Activated CD8-positive, alpha-beta memory T cell treated with anti-CD3 and anti-CD28 coated beads, Interleukin-2, amount 50 U/mL, for 24 hours (primary cell): ENCODE results near the gene NUP210L.
"Not testable (repeated sequence)": the region's sequence is repeated elsewhere in the genome, so short reads cannot be mapped to it uniquely, and the experiment has no call there.

Experiments
- DNase-seq: peaks from one replicate; pipeline ENCODE4 v3.0.0-alpha.2; 2020; ENCODE audit errors: extremely low read depth

Gene NUP210L

DNA sequence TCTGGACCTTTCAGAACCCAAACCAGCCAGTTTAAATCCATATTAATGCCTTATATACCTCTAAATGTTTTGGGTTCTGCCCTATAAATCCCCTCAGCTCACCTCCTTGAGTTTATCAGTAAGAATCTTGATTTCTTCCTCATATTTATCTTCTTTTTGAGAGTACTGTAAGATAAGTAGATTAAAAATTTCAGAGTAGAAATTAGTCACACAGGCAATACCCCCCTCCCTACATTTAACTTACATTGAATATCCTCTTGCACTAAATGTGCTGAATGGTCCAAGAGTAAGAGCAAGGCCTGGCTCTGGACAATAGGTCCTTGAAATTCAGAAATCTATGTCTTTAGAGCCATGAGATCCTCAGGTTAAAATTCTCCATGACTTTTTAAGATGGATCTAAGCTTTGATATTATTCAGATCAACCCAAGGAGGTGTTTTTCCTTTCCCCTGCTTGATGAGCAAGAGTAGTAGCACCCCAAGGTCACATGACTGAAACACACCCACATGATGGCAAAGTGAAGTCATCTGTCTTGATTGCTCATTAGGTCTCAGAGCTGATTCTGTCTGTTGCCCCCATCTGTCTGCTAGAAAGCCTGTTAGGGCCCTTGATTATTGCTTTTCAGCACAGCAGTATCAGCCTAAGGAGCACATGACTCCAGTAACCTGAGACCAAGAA, 15.8 kb upstream of the NUP210L start:
- DNase-seq, result peak; percentile 41

DNA sequence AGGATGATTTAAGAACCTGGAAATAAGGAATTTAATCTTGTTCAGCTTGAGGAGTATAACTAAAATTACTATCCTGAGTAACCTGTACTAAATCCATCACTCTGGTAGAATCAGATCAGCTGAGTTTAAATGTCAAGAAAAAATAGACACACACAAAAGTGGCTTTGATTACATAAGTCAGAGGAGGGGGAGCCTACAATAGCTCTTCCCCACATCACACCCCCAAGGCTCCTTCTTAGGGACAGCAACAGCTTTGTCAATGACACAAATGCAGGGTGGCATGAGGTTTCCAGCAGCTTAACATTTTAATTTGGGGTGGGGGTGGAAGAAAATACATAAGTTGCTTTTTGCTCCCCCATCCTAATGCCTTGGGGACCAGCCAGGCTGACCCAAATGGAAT, 12.6 kb upstream of the NUP210L start:
- DNase-seq, result no peak

DNA sequence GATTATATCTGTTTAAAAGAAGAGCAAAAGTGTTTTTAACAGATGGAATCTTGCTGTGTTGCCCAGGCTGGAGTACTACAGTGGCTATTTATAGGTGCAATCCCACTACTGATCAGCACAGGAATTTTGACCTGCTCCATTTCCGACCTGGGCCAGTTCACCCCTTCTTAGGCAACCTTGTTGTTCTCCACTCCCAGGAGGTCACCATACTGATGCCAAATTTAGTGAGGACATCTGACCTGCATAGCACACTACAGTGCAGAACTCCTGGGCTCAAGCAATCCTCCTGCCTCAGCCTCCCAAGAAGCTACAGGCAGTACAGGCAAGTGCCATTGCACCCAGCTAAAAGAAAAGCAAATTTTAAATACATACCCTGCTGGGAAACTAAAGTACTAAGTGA, 11.3 kb upstream of the NUP210L start:
- DNase-seq, result no peak

DNA sequence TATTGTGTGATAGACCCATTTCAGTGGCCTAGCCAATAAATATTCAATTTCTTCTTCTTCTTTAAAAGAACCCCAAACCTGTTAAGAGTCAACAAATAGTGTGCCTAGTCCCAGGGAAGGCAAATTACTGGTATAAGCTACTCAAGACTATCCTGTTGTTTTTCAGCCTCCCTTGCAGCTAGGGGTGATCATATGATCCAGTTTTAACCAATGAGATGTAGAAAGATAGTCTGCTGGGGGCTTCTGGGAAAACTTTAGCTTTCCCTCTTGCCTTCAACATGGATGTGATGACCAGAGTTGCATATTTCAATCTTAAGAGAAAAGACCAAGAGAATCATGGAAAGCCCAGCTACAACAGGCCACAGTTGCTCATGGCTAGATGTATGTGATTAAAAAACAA, 4.7 kb upstream of the NUP210L start:
- no peak for DNase-seq

DNA sequence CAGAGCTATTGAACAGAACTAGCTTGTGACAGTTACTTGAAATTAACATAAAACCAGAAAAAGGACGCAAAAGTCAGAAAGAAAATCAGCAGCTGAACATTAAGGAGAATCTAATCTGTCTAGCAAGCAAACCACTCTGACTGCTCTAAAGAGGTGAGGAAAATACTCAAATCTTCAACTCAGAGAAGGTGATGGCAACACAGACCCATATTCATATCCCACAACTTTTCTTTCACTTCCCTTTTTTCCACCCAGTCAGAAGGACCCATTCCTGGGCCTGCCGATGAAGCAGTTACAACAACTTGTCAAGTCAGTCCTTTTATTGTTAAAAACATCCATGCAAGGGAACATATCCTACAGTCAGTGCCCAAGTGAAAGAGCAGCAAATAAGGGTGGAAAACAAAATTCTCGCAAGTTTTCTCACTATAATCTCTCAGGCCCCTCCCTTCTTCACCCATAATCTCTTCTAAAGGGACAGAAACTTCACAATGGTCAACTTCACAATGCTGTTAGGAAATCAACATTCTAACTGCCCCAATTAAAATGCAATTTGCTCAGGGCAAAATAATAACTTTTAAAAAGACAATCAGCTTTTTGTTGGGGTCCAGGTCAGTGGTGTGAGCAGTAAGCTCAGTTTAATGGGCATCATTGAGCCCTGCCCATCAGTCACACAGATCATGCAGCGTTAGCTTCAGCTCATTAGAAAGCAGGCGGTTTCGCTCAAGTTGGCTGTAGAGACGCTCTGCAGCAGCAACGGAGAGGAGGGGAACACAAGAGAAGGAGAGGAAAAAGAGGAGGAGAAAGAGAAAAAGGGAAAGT, 3.6 kb upstream of the NUP210L start:
- DNase-seq, result no peak

DNA sequence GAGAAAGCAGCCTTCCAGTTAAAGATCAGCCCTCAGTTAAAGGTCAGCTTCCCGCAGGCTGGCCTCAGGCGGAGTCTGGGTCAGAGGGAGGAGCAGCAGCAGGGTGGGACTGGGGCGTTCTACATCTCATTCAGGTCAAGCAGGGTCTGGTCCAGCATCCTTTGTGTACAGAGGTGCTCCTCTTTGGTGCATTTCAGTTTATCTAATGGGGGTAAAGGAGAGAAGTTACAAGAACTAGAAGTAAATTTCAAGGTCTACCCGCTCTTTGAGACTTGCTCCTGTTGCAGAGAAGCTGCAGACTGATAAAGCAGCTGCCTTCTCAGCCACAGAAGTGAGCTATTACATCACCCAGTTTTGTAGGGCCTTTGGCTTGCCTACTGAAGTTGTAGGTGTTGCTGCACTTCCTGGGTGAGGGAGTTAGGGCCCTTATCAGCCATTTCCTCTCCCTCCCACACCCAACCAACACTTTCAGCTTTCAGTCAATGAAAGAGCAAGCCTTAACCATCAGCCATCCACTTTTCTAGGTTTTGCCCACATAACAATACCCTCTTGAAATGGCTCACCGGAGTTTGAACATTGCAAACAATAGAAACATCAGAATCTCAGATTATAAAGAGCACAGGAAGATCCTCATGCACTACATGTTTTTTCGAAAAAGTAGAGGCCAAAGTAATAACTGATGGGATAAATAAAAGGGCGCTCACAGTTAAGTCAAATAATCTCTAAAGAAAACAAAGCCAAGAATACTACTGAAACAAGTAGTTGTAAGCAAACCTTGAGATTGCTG, 2.8 kb upstream of the NUP210L start:
- peak; percentile 57 for DNase-seq

DNA sequence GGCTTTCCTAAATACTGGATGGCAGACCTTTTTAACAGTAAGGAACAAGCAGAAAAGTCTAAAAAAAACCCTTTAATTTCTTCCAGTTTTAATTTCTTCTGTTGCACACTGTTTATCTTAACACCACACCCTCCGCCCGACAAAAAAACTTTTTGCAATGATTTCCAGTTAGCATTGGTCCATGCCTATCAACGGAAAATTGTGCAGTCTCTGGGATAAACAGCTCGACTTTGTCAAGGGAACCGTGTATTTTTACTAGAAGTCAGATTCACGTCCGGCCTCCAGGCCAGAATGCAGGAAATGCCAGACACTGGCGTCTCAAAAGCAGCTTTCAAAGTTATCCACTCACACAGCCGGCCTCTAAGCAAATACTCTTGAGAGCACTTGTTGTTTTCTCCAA, 378 bp upstream of the NUP210L start:
- no peak for DNase-seq

DNA sequence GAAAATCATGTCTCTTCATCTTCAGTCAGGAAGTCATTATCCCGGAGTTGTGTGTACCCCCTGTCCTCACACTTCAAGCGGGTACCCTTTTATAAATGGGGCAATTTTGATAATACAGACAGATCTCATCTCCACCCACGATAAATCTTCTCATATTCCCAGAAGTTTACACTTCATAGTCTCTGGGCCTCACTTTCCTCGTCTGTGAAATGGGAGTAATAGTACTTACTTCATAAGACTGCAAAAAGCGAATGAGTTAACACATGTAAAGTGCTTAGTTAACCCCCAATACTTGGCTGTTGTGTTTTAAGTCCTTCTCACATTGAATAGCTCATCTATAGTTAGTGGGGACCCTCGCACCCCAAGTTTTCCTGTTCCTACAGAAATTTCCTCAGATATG, 820 bp downstream of the NUP210L start:
- DNase-seq, result no peak

DNA sequence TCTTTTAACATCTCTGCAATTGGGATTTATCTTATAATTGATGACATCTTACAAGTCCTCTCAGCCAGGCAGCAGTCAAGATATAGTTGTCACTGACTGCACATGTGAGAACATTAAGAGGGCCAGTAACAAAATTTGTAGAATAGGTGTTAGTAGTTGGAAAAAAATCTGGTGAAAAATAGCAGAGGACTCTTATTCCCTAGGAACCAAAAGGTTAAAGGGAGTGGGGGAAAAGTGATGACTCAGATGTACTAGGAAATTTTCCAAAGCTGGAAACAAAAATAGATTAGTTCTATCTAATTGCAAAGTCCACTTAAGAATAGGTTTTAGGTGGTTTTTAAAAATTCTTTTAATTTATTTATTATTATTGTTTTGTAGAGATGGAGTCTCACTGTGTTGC, 3.6 kb downstream of the NUP210L start:
- no peak for DNase-seq

DNA sequence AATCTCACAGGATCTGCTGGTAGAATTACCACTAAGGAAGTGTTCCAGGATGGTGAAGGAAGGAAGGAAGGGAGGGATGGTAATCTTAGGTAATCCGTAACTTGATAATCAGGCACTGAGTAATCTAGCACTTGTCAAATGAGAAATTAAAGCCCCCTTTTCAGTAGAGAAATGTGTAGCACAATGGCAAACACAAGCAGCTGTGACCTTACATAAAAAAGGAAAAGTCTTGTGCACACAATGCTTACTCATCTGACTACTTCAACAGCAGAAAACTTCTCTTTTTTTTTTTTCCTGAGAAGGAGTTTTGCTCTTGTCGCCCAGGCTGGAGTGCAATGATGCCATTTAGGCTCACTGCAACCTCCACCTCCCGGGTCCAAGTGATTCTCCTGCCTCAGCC, 6.1 kb downstream of the NUP210L start:
- no peak for DNase-seq

DNA sequence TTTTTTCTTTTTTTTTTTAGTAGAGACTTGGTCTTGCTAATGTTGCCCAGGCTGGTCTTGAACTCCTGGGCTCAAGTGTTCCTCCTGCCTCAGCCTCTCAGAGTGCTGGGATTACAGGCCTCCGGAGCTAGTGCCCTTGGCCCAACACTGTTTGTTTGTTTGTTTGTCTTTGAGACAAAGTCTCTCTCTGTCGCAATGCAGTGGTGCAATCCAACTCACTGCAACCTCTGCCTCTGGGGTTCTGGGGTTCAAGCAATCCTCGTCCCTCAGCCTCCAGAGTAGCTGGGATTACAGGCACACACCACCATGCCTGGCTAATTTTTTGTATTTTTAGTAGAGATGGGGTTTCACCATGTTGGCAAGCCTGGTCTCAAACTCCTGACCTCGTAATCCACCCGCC, 7.4 kb downstream of the NUP210L start:
- not testable (repeated sequence) for DNase-seq

DNA sequence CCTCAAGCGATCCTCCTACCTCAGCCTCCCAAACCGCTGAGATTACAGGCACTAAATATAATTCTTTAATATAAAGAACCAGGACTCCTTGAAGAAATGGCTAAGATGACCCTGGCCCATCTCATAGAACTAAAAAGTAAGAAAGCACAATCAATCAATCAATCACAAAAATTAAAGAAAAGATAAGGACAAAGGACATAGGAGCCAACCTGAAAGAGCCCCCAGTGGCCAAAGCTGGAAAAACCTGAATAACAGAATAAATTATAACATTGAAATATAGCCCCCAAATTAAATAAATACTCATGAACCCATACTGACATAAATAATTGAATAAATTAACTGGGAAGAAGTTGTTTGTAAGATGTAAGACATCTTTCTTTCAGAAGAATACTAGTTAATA, 8.9 kb downstream of the NUP210L start:
- no peak for DNase-seq

DNA sequence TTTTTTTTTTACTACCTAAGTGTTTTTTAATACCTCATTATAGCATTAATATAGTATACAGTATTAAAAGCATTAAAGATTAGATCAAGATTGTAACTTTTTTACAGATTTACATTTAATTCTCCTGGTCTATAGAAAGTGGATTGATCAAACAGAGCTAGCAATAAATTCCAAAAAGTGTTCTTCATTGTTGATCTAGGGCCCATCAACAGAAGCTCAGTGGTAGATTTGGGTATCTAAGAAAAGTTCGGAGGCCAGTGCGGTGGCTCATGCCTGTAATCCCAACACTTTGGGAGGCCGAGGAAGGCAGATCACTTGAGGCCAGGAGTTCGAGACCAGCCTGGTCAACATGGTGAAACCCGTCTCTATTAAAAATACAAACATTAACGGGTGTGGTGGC, 12.5 kb downstream of the NUP210L start:
- no peak for DNase-seq

DNA sequence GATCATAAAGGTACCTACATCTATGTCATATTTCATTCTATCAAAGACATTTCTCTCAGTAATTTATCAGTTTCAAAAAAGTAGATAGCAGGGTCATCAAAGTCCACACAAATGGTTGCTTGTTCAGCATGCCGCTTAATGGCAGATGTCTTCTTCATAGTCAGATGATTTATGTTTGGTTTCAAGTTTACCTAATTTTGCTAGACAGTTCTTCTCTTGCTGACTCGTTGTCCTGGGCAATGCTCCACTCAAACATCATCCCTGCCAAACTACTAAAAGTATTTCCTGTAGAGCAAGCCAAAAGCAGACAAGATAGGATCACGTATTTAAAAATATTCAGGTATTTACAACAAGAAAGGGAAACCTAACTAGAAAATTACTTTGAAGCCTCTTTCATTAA, 13.6 kb downstream of the NUP210L start:
- no peak for DNase-seq

DNA sequence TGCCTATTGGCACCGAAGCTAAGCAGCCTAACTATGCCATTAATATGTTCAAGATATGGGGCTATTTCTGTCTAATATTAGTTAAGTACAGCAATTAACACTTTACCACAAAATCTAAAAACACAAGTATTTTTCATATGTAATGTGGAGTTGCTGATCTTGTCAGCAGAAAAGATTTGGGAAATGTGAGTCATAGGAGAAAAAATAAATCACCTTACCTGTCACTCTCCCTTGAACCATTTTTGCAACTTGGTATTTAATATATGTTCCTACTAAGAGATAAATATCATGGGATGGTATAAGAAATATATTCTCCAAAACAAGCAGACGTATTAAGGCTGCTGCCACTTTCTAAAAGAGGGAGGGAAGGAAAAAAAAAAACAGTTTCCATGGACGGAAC, 17.0 kb downstream of the NUP210L start:
- DNase-seq, result no peak

DNA sequence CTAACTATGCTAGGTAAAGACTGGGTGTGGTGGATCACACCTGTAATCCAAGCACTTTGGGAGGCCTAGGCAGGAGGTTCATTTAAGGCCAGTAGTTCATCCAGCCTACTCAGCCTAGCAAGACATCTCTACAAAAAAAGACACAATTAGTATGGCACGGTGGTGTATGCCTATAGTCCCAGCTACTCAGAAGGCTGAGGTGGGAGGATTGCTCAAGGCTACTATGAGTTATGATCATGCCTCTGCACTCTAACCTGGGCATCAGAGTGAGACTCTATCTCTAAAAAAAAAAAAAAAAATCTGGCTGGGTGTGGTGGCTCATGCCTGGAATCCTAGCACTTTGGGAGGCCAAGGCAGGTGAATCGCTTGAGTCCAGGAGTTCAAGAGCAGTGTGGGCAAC, 21.6 kb downstream of the NUP210L start:
- DNase-seq, result no peak

DNA sequence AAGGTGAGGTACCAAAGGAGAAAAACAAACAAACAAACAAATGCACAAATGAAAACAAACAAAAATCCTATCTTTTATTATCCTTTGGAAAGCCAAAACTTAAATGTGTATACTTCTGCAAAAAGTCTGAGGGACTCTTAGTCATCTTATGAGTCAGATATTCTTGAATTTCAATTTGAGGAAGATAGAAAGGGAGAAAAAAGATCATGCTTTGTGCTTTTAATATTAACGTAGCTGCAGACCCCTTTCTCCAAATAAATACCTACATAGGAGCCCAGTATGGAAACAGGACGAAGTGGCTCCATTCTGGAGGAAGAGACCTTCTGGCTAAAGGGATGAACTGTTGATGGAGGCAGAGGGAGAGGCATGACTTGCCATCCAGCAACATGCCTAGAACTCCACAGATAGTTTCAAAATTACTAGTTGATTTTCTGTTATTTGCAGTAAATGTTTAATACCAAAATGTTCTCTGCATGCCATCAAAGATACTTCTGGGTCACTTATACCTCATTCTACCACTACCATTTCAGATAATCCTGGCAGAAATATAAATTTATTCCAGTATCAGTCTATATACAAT, 25.4 kb downstream of the NUP210L start:
- no peak for DNase-seq

DNA sequence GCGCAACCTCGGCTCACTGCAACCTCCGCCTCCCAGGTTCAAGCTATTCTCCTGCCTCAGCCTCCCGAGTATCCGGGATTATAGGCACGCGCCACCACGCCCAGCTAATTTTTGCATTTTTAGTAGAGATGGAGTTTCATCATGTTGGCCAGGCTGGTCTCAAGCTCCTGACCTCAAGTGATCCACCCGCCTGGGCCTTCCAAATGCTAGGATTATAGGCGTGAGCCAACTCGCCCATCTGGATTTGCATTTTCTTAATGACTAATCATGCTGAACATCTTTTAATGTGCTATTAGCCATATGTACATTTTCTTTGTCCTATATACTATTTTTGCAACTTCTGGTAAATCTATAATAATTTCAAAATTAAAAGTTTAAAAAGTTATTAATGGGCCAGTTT, 31.7 kb downstream of the NUP210L start:
- DNase-seq, result not testable (repeated sequence)

DNA sequence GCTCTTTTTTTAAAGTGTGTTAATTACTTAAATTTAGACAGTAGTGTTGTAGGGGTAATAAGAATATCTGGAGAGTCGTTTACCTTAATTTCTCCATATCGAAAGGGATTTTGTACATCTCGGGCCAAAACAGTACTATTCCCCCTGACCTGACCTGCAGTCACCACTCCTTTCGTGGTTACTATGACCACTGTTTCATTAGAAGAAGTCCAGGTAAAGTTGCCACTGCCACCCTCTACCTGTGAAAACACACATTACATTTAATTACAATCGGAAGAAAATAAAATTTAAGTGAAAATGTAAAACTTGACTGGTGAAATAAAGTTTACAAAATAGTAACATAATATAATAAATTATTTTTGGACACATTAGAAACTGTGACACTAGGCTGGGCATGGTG, 37.2 kb downstream of the NUP210L start:
- no peak for DNase-seq

DNA sequence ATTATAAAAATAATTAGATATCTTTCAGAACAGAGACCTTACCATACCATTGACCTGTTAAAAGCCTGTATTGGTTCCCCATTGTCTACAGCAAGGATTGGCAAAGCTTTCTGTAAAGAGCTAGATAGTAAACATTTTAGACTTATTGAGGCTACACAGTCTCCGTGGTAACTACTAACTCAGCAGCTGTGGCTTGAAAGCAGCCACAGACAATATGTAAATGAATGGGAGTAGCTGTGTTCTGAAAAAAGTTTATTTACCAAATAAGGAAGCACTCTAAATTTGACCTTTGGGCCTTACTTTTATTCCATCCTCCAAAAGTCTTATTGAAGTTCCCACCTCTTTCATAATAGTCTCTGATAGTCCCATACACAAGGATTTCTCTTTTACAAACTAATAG, 39.7 kb downstream of the NUP210L start:
- DNase-seq, result no peak

DNA sequence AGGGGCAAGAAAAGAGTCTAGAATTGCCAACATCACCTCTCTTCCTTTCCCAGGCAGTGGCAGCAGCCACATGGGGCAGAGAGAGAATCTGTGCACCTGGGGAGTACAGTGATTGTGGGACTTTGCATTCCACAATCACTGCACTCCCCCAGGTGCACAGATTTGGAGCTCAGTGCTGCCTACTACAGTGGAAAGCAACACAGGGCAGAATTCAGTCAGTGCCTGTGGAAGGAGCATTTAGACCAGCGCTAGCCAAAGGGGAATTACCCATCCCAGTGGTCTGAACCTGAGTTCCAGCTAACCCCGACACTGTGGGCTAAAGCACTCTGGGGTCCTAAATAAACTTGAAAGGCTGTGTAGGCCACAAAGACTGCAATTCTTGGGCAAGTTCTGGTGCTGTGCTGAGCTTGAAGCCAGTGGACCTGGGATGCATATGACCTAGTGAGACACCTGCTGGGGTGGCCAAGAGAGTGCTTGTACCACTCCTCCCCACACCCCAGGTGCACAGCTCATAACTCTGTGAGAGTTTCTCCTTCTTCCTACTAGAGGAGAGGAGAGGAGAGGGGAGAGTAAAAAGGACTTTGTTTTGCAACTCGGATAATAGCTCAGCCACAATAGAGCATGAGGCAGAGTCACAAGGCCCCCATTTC, 50.3 kb downstream of the NUP210L start:
- DNase-seq, result no peak

DNA sequence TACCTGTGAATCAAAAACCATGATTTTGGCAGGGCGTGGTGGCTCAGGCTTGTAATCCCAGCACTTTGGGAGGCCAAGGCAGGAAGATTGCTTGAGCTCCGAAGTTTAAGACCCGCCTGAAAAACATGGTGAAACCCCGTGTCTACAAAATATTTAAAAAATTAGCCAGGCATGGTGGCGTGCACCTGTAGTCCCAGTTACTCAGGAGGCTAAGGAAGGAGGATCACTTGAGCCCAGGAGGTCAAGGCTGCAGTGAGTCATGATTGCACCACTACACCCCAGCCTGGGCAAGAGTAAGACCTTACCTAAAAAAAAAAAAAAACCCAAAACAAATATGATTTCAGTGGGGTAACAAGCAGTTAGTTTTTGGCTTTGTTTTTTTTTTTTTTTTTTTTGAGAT, 54.7 kb downstream of the NUP210L start:
- DNase-seq, result not testable (repeated sequence)
